ENCODE results near the gene SLC25A41. TPM values are rescaled to one million over a fixed set of nuclear protein-coding genes. Genes with fewer than 3 reads are reported as not detected.

The SLC25A41 gene
- total RNA-seq, 1 donor from 2014 or later: 0.10 TPM

- peak; percentile 94 for DNase-seq (ENCODE audit: low read depth)
Measured at GRCh38 chr19:6460099-6460884, 26.7 kb upstream of the SLC25A41 start.

GRCh38 chr19:6459262-6460098 is 25.9 kb upstream of the SLC25A41 start, which contains the start of gene SLC25A23:
TSS of gene SLC25A23 (minus strand) at chr19:6459792. CDS start at chr19:6459628, 164 bp downstream.
- peak; percentile 49 for DNase-seq (ENCODE audit: low read depth)

GRCh38 chr19:6458695-6459261 is 25.2 kb upstream of the SLC25A41 start:
- no peak for DNase-seq (ENCODE audit: low read depth)

GRCh38 chr19:6457958-6458694 is 24.6 kb upstream of the SLC25A41 start:
- DNase-seq (ENCODE audit: low read depth): no peak

GRCh38 chr19:6455924-6456323 is 22.4 kb upstream of the SLC25A41 start:
- no peak for DNase-seq (ENCODE audit: low read depth)

- no peak for DNase-seq (ENCODE audit: low read depth)
Measured at GRCh38 chr19:6453951-6454565, 20.5 kb upstream of the SLC25A41 start.

- no peak for DNase-seq (ENCODE audit: low read depth)
Measured at GRCh38 chr19:6452899-6453298, 19.3 kb upstream of the SLC25A41 start.

GRCh38 chr19:6452223-6452614 is 18.7 kb upstream of the SLC25A41 start:
- no peak for DNase-seq (ENCODE audit: low read depth)

- no peak for DNase-seq (ENCODE audit: low read depth)
Measured at GRCh38 chr19:6451583-6452222, 18.1 kb upstream of the SLC25A41 start.

- no peak for DNase-seq (ENCODE audit: low read depth)
Measured at GRCh38 chr19:6450166-6450565, 16.6 kb upstream of the SLC25A41 start.

GRCh38 chr19:6448045-6448444 is 14.5 kb upstream of the SLC25A41 start:
- DNase-seq (ENCODE audit: low read depth): no peak

GRCh38 chr19:6446452-6446851 is 12.9 kb upstream of the SLC25A41 start:
- no peak for DNase-seq (ENCODE audit: low read depth)

GRCh38 chr19:6443986-6444385 is 10.4 kb upstream of the SLC25A41 start:
- no peak for DNase-seq (ENCODE audit: low read depth)

- no peak for DNase-seq (ENCODE audit: low read depth)
Measured at GRCh38 chr19:6442087-6442688, 8.6 kb upstream of the SLC25A41 start.

GRCh38 chr19:6440905-6441304 is 7.3 kb upstream of the SLC25A41 start:
- no peak for DNase-seq (ENCODE audit: low read depth)

GRCh38 chr19:6439743-6440142 is 6.2 kb upstream of the SLC25A41 start:
- DNase-seq (ENCODE audit: low read depth): no peak

GRCh38 chr19:6433165-6433564 is 398 bp downstream of the SLC25A41 start:
- DNase-seq (ENCODE audit: low read depth): no peak

- no peak for DNase-seq (ENCODE audit: low read depth)
Measured at GRCh38 chr19:6431891-6432290, 1.7 kb downstream of the SLC25A41 start.

GRCh38 chr19:6429419-6430221 is 3.9 kb downstream of the SLC25A41 start:
- no peak for DNase-seq (ENCODE audit: low read depth)

Data from renal cortical epithelial cell (primary cell).